Prostate gland (tissue), 2 donors: ENCODE measurements around the gene GLTPD2.

ENCODE experiments used
- POLR2A ChIP-seq: fragments of 450-650 bp; IDR thresholded peaks from one replicate; pipeline ENCODE4 v1.6.1; 2016; ENCODE audit warnings: antibody characterized with exemption, mild to moderate bottlenecking
- TF ChIP-seq, protein P1 (sequence below), 4 experiments: fragments of 200-600 bp in 2 of 4; fragments of 450-650 bp in 2 of 4; sonication (generic) in 2 of 4; IDR thresholded peaks; 1 replicate in 3 of 4; 2 replicates in 1 of 4; pipeline ENCODE4 v1.5.1; 2016 to 2019; ENCODE audit warnings: antibody characterized with exemption in 4 of 4, mild to moderate bottlenecking in 2 of 4, moderate library complexity in 2 of 4

DNA sequence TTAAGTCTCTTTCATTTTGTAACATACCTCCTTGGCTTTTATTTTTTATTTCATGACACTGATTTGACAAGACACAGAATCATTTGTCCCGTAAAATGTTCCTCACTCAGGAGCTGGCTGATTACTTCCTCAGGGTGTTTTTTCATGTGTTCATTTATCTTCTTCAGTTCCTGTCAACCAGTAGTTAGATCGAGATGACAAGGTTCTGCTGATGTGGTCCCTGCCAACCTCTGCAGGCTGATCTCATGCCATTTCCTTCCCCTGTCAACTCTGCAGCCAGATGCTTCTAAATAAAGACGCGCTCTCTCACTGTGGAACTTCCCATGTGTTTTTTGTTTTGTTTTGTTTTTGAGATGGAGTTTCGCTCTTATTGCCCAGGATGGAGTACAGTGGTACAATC is 40.9 kb upstream of the GLTPD2 start:
- TF ChIP-seq, protein P1, sequence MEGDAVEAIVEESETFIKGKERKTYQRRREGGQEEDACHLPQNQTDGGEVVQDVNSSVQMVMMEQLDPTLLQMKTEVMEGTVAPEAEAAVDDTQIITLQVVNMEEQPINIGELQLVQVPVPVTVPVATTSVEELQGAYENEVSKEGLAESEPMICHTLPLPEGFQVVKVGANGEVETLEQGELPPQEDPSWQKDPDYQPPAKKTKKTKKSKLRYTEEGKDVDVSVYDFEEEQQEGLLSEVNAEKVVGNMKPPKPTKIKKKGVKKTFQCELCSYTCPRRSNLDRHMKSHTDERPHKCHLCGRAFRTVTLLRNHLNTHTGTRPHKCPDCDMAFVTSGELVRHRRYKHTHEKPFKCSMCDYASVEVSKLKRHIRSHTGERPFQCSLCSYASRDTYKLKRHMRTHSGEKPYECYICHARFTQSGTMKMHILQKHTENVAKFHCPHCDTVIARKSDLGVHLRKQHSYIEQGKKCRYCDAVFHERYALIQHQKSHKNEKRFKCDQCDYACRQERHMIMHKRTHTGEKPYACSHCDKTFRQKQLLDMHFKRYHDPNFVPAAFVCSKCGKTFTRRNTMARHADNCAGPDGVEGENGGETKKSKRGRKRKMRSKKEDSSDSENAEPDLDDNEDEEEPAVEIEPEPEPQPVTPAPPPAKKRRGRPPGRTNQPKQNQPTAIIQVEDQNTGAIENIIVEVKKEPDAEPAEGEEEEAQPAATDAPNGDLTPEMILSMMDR (IDR thresholded peaks at IDR 0.05), result no peak
- TF ChIP-seq POLR2A, result no peak
